Esophagus muscularis mucosa (tissue), 4 donors: ENCODE measurements around the gene ZNF385A. TPM values are rescaled to one million over a fixed set of nuclear protein-coding genes. Genes with fewer than 3 reads are reported as not detected.

Experiments
- DNase-seq: peaks from one replicate; pipeline ENCODE4 v3.0.0-alpha.2; 2017; ENCODE audit errors: extremely low spot score
- H3K27ac ChIP-seq, 4 donors: fragments of 200-600 bp; sonication (generic); replicated peaks in 1 of 4; 1 replicate in 3 of 4; 2 replicates in 1 of 4; pipeline ENCODE4 v1.5.1; 2016 to 2019; ENCODE audit warnings: mild to moderate bottlenecking in 1 of 4
- H3K27me3 ChIP-seq, 4 donors: fragments of 200-600 bp; sonication (generic); one replicate each; pipeline versions ENCODE4 v1.5.1 to v1.6.0; 2016 to 2019
- H3K36me3 ChIP-seq, 4 donors: fragments of 200-600 bp; sonication (generic); one replicate each; pipeline ENCODE4 v1.5.1; 2016 to 2019
- H3K4me1 ChIP-seq, 4 donors: fragments of 200-600 bp; sonication (generic); one replicate each; pipeline ENCODE4 v1.5.1; 2016 to 2019
- H3K4me3 ChIP-seq, 4 donors: fragments of 200-600 bp; sonication (generic); 1 replicate in 2 of 4; 2 replicates in 2 of 4; pipeline ENCODE4 v1.5.1; 2016 to 2019; ENCODE audit warnings: mild to moderate bottlenecking in 4 of 4, moderate library complexity in 1 of 4
- H3K9me3 ChIP-seq, 4 donors: fragments of 200-600 bp; sonication (generic); 1 replicate in 3 of 4; 2 replicates in 1 of 4; pipeline ENCODE4 v1.5.1; 2016 to 2019
- CTCF ChIP-seq, 3 experiments: fragments of 200-600 bp in 2 of 3; fragments of 450-650 bp in 1 of 3; sonication (generic) in 2 of 3; IDR thresholded peaks; one replicate each; pipeline ENCODE4 v1.5.1; 2017 to 2019; ENCODE audit warnings: antibody characterized with exemption in 3 of 3, mild to moderate bottlenecking in 2 of 3, moderate library complexity in 1 of 3
- EP300 ChIP-seq: sonication (generic); formaldehyde crosslinking; IDR thresholded peaks from one replicate; pipeline ENCODE4 v1.6.1; 2017; ENCODE audit warnings: antibody characterized with exemption
- POLR2A ChIP-seq: fragments of 450-650 bp; IDR thresholded peaks from one replicate; pipeline ENCODE4 v1.6.1; 2017; ENCODE audit warnings: antibody characterized with exemption, moderate library complexity, mild to moderate bottlenecking, low read depth
- POLR2AphosphoS5 ChIP-seq, 2 donors: sonication (generic); formaldehyde crosslinking; IDR thresholded peaks; one replicate each; pipeline ENCODE4 v1.6.1; 2017; ENCODE audit warnings: antibody characterized with exemption in 2 of 2
- WGBS: methylation state at CpG from one replicate; pipeline ENCODE4 v1.1.5; 2018; 5-methylcytosine and 5-hydroxymethylcytosine counted together
- intact Hi-C: fragments of 100-400 bp; cut with DNase I; formaldehyde crosslinking; loops from one replicate; pipeline ENCODE4 v1.15.1; 2023
- total RNA-seq, 4 donors: library from RNA; depleted of rRNA; stranded (reverse); fragments of >200 nt; gene quantifications; one replicate each; pipeline versions ENCODE4 v1.1.0 to v1.2.1, GENCODE V29; 2016

Gene ZNF385A
- total RNA-seq, 4 donors from 2014 or later = 15.7 to 32.6 (median 19.4) TPM

GRCh38 chr12:54386403-54387113 lies 2.0 kb upstream of the ZNF385A start:
- TF ChIP-seq CTCF (IDR thresholded peaks at IDR 0.05) (no peak), EP300 (no peak), POLR2AphosphoS5 (IDR thresholded peaks at IDR 0.05) (no peak), POLR2A (no peak)
- intact Hi-C loops = no loop called here
- DNase-seq = no peak
- 89% methylated on average over 3 of the region's 3 CpGs for WGBS
- Histone ChIP-seq H3K27ac (no peak overlapping the region), H3K27me3 (no peaks in the 10 kb centered on the region), H3K9me3 (no peaks in the 10 kb centered on the region), H3K4me1 (peaks cover 12 to 28% (median 22%) of the 10 kb centered on the region in 4 donors), H3K4me3 (no peak overlapping the region), H3K36me3 (no peaks in the 10 kb centered on the region)

GRCh38 chr12:54385251-54385914 lies 850 bp upstream of the ZNF385A start:
- no peak for DNase-seq
- 59% methylated on average over 10 of the region's 10 CpGs for WGBS
- intact Hi-C loops = no loop called here

GRCh38 chr12:54383041-54383609 lies 1.4 kb downstream of the ZNF385A start:
- TF ChIP-seq POLR2AphosphoS5 (IDR thresholded peaks at IDR 0.05) (no peak), CTCF (IDR thresholded peaks at IDR 0.05) (no peak), POLR2A (no peak), EP300 (no peak)
- no peaks in the 10 kb centered on the region for H3K9me3 ChIP-seq
- no peak overlapping the region for H3K27ac ChIP-seq
- WGBS = 78% methylated on average over 3 of the region's 3 CpGs
- no peak for DNase-seq
- H3K4me3 ChIP-seq = no peak overlapping the region
- no peaks in the 10 kb centered on the region for H3K27me3 ChIP-seq
- no peaks in the 10 kb centered on the region for H3K36me3 ChIP-seq
- H3K4me1 ChIP-seq = peaks cover 17 to 34% (median 25%) of the 10 kb centered on the region in 4 donors
- intact Hi-C loops = no loop called here

More at GRCh38 chr12:54385251-54385914, 850 bp upstream of the ZNF385A start:
- Histone ChIP-seq H3K27ac (peak overlapping the region; percentile 37 to 58 (median 49)), H3K4me3 (no peak overlapping the region), H3K4me1 (peaks cover 7 to 18% (median 11%) of the 10 kb centered on the region in 4 donors), H3K27me3 (no peaks in the 10 kb centered on the region), H3K36me3 (no peaks in the 10 kb centered on the region), H3K9me3 (no peaks in the 10 kb centered on the region)
- no peak for TF ChIP-seq POLR2A
- no peak for TF ChIP-seq CTCF (IDR thresholded peaks at IDR 0.05)
- TF ChIP-seq EP300 = no peak
- TF ChIP-seq POLR2AphosphoS5 (IDR thresholded peaks at IDR 0.05) = no peak

GRCh38 chr12:54381136-54381535 lies 3.4 kb downstream of the ZNF385A start:
- 91% methylated on average over 4 of the region's 4 CpGs for WGBS
- peaks cover 20 to 46% (median 37%) of the 10 kb centered on the region in 4 donors for H3K4me1 ChIP-seq
- no peak overlapping the region for H3K4me3 ChIP-seq
- intact Hi-C loops = no loop called here
- H3K27me3 ChIP-seq = no peaks in the 10 kb centered on the region
- no peak for DNase-seq
- H3K36me3 ChIP-seq = no peaks in the 10 kb centered on the region
- no peaks in the 10 kb centered on the region for H3K9me3 ChIP-seq
- no peak overlapping the region for H3K27ac ChIP-seq
- TF ChIP-seq EP300 = no peak
- TF ChIP-seq POLR2AphosphoS5 (IDR thresholded peaks at IDR 0.05) = no peak
- no peak for TF ChIP-seq POLR2A
- no peak for TF ChIP-seq CTCF (IDR thresholded peaks at IDR 0.05)
